HFFc6 (cell line): ENCODE measurements around the gene SCUBE1. TPM values are rescaled to one million over a fixed set of nuclear protein-coding genes. Genes with fewer than 3 reads are reported as not detected.

Source experiments
- DNase-seq: peaks from one replicate; pipeline ENCODE4 v3.0.0-alpha.2; 2018
- H3K27ac Mint-ChIP-seq: 2 replicates; pipeline ENCODE4 v1.8.0; 2020; ENCODE audit warnings: mild to moderate bottlenecking, mixed read lengths
- H3K27me3 Mint-ChIP-seq: 2 replicates; pipeline ENCODE4 v1.8.0; 2021; ENCODE audit warnings: mild to moderate bottlenecking, moderate library complexity, mixed read lengths; ENCODE audit not compliant: insufficient read depth
- H3K36me3 Mint-ChIP-seq: 2 replicates; pipeline ENCODE4 v1.8.0; 2021; ENCODE audit warnings: low read depth, mixed read lengths
- H3K4me1 Mint-ChIP-seq: 2 replicates; pipeline ENCODE4 v1.8.0; 2020; ENCODE audit warnings: low read depth, mixed read lengths
- H3K4me3 Mint-ChIP-seq: 2 replicates; pipeline ENCODE4 v1.8.0; 2020; ENCODE audit warnings: mild to moderate bottlenecking, moderate library complexity, mixed read lengths
- H3K9me3 Mint-ChIP-seq: 2 replicates; pipeline ENCODE4 v1.8.0; 2020; ENCODE audit warnings: mild to moderate bottlenecking, mixed read lengths
- CTCF ChIP-seq: fragments of 200-600 bp; sonication (generic); IDR thresholded peaks from 2 replicates; pipeline ENCODE4 v1.5.0; 2021; ENCODE audit warnings: antibody characterized with exemption, mild to moderate bottlenecking
- long read RNA-seq: library from polyadenylated mRNA; unstranded; transcript quantifications from one replicate; pipeline ENCODE4 v2.0.0, GENCODE V29; 2019
- total RNA-seq, 6 experiments: library from RNA; stranded (reverse); fragmentation: NEBNext Ultra II Directional; extraction: Animal tissue kit (Norgen Biotek cat#: 25700); gene quantifications; 2 replicates in 1 of 6; 3 replicates in 5 of 6; pipeline ENCODE4 v1.2.3, GENCODE V29; 2021

Gene SCUBE1
- total RNA-seq: not detected
- long read RNA-seq: 0 reads

DNA sequence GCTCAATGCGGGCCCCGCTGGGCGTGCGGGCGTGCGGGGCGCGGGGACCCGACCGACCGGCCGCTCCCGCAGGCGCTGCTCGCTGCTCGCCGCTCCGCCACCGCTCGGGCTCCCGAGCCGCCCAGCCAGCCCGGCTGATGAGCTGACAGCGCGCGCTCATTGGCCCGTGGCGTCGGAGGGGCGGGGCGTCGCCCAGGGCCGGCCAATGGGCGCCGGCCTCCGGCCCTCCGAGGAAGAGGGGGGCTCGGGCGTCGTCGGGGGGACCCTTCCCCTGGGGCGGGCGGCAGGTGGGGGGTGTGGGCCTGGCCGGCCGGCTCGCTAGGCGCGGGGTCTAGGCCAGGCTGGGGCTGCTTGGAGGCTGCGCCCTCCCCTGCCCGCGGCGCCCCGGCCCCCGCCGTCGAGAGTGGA lies at the start of gene SCUBE1:
Gene SCUBE1, minus strand, starts transcription at position 111 of the 408 bp plus-strand sequence. CDS start 111 bp downstream, outside the sequence.
- H3K9me3 Mint-ChIP-seq: no peaks in the 10 kb centered on the region; the same call in 1 of the 2 replicates
- no peak within 1 kb of the TSS for H3K27ac Mint-ChIP-seq
- no peak for TF ChIP-seq CTCF
- no peaks in the 10 kb centered on the region for H3K4me1 Mint-ChIP-seq
- no peak for DNase-seq
- no peak within 1 kb of the TSS for H3K4me3 Mint-ChIP-seq
- H3K36me3 Mint-ChIP-seq: no peaks in the 10 kb centered on the region
- peaks cover 43% of the 10 kb centered on the region for H3K27me3 Mint-ChIP-seq

- no peak overlapping the region for H3K4me3 Mint-ChIP-seq
- no peaks in the 10 kb centered on the region; the same call in 1 of the 2 replicates for H3K9me3 Mint-ChIP-seq
- no peak for DNase-seq
- TF ChIP-seq CTCF: no peak
- no peaks in the 10 kb centered on the region for H3K4me1 Mint-ChIP-seq
- peaks cover 30% of the 10 kb centered on the region for H3K27me3 Mint-ChIP-seq
- no peaks in the 10 kb centered on the region for H3K36me3 Mint-ChIP-seq
- H3K27ac Mint-ChIP-seq: no peak overlapping the region
Measured at GRCh38 chr22:43392385-43392989, 49.3 kb upstream of the SCUBE1 start.

- no peaks in the 10 kb centered on the region; the same call in 1 of the 2 replicates for H3K9me3 Mint-ChIP-seq
- TF ChIP-seq CTCF: no peak
- no peak overlapping the region for H3K4me3 Mint-ChIP-seq
- no peak overlapping the region for H3K27ac Mint-ChIP-seq
- no peaks in the 10 kb centered on the region for H3K36me3 Mint-ChIP-seq
- peaks cover 29% of the 10 kb centered on the region for H3K27me3 Mint-ChIP-seq
- H3K4me1 Mint-ChIP-seq: no peaks in the 10 kb centered on the region
- no peak for DNase-seq
Measured at GRCh38 chr22:43391306-43391705, 48.1 kb upstream of the SCUBE1 start.

- Mint-ChIP-seq H3K4me3 (no peak overlapping the region), H3K36me3 (no peaks in the 10 kb centered on the region), H3K27me3 (peaks cover 27% of the 10 kb centered on the region), H3K27ac (no peak overlapping the region), H3K4me1 (no peaks in the 10 kb centered on the region), H3K9me3 (no peaks in the 10 kb centered on the region; the same call in 1 of the 2 replicates)
- TF ChIP-seq CTCF: no peak
- DNase-seq: no peak
Measured at GRCh38 chr22:43390872-43391271, 47.7 kb upstream of the SCUBE1 start.

GRCh38 chr22:43390166-43390565 lies 47.0 kb upstream of the SCUBE1 start:
- no peaks in the 10 kb centered on the region for H3K36me3 Mint-ChIP-seq
- no peak for DNase-seq
- H3K4me1 Mint-ChIP-seq: no peaks in the 10 kb centered on the region
- no peaks in the 10 kb centered on the region; the same call in 1 of the 2 replicates for H3K9me3 Mint-ChIP-seq
- no peak overlapping the region for H3K27ac Mint-ChIP-seq
- H3K27me3 Mint-ChIP-seq: peaks cover 25% of the 10 kb centered on the region
- no peak for TF ChIP-seq CTCF
- H3K4me3 Mint-ChIP-seq: no peak overlapping the region
